Measurements from ENCODE around the gene FKBP6. TPM values are rescaled to one million over a fixed set of nuclear protein-coding genes. Genes with fewer than 3 reads are reported as not detected.

Gene FKBP6
- total RNA-seq, 1 experiment from 2014 or later, result not detected

GRCh38 chr7:73353243-73353642, 25.3 kb downstream of the FKBP6 start:
- H3K18ac ChIP-seq (ENCODE audit: insufficient read length, low read depth, low read length), result no peak overlapping the region
- H2AK5ac ChIP-seq (ENCODE audit: insufficient read length, low read length), result no peak overlapping the region
- WGBS (ENCODE audit: extremely low coverage, insufficient read length, low lambda C conversion rate), result no CpG with 5 or more reads among the region's 6 CpGs
- no peak overlapping the region for H3K4me2 ChIP-seq (ENCODE audit: insufficient read depth, insufficient read length, low read length)
- H3K9me3 ChIP-seq (ENCODE audit: control insufficient read depth, low read depth, low read length), result no peaks in the 10 kb centered on the region
- H3K9me3 Mint-ChIP-seq, result peaks cover 8 to 11% of the 10 kb centered on the region in 2 experiments; a peak in 4 of 5 replicates
- no peak overlapping the region for H2BK5ac ChIP-seq (ENCODE audit: insufficient read length, low read length)
- no peak overlapping the region for H3K14ac ChIP-seq (ENCODE audit: insufficient read depth, low read length)
- no peak overlapping the region for H3T11ph ChIP-seq (ENCODE audit: low read length)
- no peak overlapping the region for H2BK15ac ChIP-seq (ENCODE audit: low read depth, low read length)
- H4K91ac ChIP-seq (ENCODE audit: insufficient read length, low read depth, low read length), result no peak overlapping the region
- H4K20me1 ChIP-seq (ENCODE audit: control insufficient read depth, insufficient read depth, insufficient read length), result no peaks in the 10 kb centered on the region
- H3K79me1 ChIP-seq (ENCODE audit: insufficient read depth, low read depth, low read length, poor library complexity, severe bottlenecking), result no peaks in the 10 kb centered on the region
- no peak overlapping the region for H2BK20ac ChIP-seq (ENCODE audit: low read depth, low read length, poor library complexity, severe bottlenecking)
- no peak overlapping the region for H3K23ac ChIP-seq (ENCODE audit: insufficient read length, low read depth, low read length)
- no peaks in the 10 kb centered on the region for H3K23me2 ChIP-seq (ENCODE audit: insufficient read length, low read depth, low read length, poor library complexity, severe bottlenecking)
- H3K27me3 Mint-ChIP-seq (ENCODE audit: low read depth), result peaks cover 2% of the 10 kb centered on the region; the same call in 1 of the 2 replicates
- no peak overlapping the region for H2AFZ ChIP-seq (ENCODE audit: low read length)
- H3K56ac ChIP-seq (ENCODE audit: insufficient read length, low read depth, low read length), result no peak overlapping the region
- no peak overlapping the region for H4K5ac ChIP-seq (ENCODE audit: insufficient read length, low read depth, low read length)
- H3K36me3 Mint-ChIP-seq (ENCODE audit: insufficient read depth in 1 of 3, low read depth in 3 of 3), result peaks cover 0 to 7% (median 2%) of the 10 kb centered on the region in 3 experiments; a peak in 5 of 7 replicates
- H3K4ac ChIP-seq (ENCODE audit: low read depth, low read length), result no peak overlapping the region
- no peak overlapping the region for H3K27ac ChIP-seq (ENCODE audit: insufficient read length, low read depth, low read length)
- H3K79me2 ChIP-seq (ENCODE audit: insufficient read depth, low read length), result no peaks in the 10 kb centered on the region
- H3K4me1 Mint-ChIP-seq, result peaks cover 23 to 27% of the 10 kb centered on the region in 2 experiments
- no peak overlapping the region for H3K9ac ChIP-seq (ENCODE audit: extremely low read depth, insufficient read length, low read length)
- no peak overlapping the region for H2BK120ac ChIP-seq (ENCODE audit: low read depth, low read length, poor library complexity, severe bottlenecking)
- H3K4me1 ChIP-seq (ENCODE audit: insufficient read depth, low read length), result peaks cover 6% of the 10 kb centered on the region; the same call in 1 of the 2 replicates
- H3K4me3 Mint-ChIP-seq, result no peak overlapping the region
- no peak overlapping the region for H3K27ac Mint-ChIP-seq
- H2BK12ac ChIP-seq (ENCODE audit: insufficient read length, low read depth, low read length), result no peak overlapping the region
- TF ChIP-seq, protein P1, sequence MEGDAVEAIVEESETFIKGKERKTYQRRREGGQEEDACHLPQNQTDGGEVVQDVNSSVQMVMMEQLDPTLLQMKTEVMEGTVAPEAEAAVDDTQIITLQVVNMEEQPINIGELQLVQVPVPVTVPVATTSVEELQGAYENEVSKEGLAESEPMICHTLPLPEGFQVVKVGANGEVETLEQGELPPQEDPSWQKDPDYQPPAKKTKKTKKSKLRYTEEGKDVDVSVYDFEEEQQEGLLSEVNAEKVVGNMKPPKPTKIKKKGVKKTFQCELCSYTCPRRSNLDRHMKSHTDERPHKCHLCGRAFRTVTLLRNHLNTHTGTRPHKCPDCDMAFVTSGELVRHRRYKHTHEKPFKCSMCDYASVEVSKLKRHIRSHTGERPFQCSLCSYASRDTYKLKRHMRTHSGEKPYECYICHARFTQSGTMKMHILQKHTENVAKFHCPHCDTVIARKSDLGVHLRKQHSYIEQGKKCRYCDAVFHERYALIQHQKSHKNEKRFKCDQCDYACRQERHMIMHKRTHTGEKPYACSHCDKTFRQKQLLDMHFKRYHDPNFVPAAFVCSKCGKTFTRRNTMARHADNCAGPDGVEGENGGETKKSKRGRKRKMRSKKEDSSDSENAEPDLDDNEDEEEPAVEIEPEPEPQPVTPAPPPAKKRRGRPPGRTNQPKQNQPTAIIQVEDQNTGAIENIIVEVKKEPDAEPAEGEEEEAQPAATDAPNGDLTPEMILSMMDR (conservative IDR thresholded peaks at IDR 0.05), result no peak
- H4K8ac ChIP-seq (replicated peaks; ENCODE audit: insufficient read length, low read depth, low read length), result no peak overlapping the region
- no peak for DNase-seq
- no peaks in the 10 kb centered on the region for H3K27me3 ChIP-seq (ENCODE audit: insufficient read depth, low read length)
